ENCODE results near the gene TSPAN4.

- TF ChIP-seq, protein P1, sequence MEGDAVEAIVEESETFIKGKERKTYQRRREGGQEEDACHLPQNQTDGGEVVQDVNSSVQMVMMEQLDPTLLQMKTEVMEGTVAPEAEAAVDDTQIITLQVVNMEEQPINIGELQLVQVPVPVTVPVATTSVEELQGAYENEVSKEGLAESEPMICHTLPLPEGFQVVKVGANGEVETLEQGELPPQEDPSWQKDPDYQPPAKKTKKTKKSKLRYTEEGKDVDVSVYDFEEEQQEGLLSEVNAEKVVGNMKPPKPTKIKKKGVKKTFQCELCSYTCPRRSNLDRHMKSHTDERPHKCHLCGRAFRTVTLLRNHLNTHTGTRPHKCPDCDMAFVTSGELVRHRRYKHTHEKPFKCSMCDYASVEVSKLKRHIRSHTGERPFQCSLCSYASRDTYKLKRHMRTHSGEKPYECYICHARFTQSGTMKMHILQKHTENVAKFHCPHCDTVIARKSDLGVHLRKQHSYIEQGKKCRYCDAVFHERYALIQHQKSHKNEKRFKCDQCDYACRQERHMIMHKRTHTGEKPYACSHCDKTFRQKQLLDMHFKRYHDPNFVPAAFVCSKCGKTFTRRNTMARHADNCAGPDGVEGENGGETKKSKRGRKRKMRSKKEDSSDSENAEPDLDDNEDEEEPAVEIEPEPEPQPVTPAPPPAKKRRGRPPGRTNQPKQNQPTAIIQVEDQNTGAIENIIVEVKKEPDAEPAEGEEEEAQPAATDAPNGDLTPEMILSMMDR (IDR thresholded peaks at IDR 0.05): no peak
- TF ChIP-seq POLR2A (IDR thresholded peaks at IDR 0.05): no peak
These were observed 42.9 kb upstream of the TSPAN4 start for GRCh38 chr11:799641-800316.

Data from tibial nerve (tissue), 3 donors.